Mesenteric fat pad (tissue), 1 donor: Measurements from ENCODE around the gene MAN2B1. TPM values are rescaled to one million over a fixed set of nuclear protein-coding genes. Genes with fewer than 3 reads are reported as not detected.

Experiments
- DNase-seq: peaks from one replicate; pipeline ENCODE4 v3.0.0-alpha.2; 2020; ENCODE audit warnings: low spot score
- total RNA-seq: library from RNA; stranded (reverse); fragmentation: NEBNext Ultra II Directional; extraction: Animal tissue kit (Norgen Biotek cat#: 25700); gene quantifications from one replicate; pipeline ENCODE4 v1.2.1, GENCODE V29; 2021
- donor health status: DM: yes; HTN: yes; CAD: no.

The MAN2B1 gene
- total RNA-seq, 1 donor from 2014 or later: 106 TPM

DNA sequence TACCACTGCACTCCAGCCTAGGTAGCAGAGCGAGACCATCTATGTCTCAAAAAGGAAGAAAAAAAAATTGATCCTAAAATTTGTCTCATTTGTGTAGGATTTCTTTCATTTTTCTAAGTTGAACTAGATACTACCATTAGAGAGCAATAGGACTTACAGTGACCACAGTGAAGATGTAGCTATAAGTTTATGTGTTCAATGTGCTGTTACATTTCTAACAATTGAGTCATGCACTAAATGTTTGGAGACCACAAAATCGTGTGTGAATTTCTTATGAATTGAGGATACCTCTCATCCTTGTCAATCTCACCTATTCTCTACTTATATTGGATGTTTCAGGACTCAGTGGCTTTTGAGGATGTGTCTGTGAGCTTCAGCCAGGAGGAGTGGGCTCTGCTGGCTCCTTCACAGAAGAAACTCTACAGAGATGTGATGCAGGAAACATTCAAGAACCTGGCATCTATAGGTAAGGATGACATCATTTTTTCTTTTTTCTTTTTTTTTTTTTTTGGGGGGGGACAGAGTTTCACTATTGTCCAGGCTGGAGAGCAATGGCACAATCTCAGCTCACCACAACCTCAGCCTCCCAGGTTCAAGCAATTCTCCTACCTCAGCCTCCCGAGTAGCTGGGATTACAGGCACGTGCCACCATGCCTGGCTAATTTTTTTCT is 43.0 kb downstream of the MAN2B1 start:
- peak; percentile 0 for DNase-seq

DNA sequence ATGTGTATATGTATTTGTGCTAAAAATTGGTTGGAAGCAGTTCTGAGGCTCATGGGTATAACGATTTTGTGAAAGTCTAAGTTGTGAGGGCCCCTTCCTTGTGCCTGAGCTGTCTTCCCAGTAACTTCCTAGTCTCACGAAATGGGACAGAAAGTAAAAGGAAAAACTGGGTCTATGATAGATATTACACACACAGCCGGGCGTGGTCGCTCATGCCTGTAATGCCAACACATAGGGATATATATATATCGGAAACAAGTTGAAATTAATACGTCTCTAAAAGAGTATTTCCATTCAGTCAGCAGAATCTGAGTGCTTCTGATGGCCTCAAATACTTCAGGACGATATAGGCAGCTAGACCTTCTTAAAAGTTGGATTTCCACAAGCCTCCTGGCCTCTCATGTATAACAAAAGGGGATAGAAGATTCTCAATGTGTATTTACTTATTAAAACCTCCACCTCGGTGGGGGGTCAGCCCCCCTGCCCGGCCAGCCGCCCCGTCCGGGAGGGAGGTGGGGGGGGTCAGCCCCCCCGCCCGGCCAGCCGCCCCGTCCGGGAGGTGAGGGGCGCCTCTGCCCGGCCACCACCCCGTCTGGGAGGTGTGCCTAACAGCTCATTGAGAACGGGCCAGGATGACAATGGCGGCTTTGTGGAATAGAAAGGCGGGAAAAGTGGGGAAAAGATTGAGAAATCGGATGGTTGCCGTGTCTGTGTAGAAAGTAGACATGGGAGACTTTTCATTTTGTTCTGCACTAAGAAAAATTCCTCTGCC is 45.1 kb downstream of the MAN2B1 start:
- peak; percentile 12 for DNase-seq

DNA sequence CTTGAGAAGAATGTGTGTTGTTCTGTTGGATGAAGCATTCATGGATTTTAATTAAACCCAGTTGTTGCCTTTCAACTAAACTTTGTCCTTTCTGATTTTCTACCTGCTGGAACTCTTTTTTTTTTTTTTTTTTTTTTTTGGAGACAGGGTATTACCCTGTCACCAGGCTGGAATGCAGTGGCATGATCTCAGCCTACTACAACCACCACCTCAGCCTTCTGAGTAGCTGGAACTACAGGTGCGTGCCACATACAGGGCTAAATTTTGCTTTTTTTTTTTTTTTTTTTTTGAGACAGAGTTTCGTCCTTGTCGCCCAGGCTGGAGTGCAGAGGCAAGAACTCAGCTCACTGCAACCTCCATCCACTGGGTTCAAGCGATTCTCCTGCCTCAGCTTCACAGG is 48.9 kb downstream of the MAN2B1 start:
- peak; percentile 3 for DNase-seq

GRCh38 chr19:12611361-12611699 is 55.2 kb downstream of the MAN2B1 start:
- peak; percentile 89 for DNase-seq

DNA sequence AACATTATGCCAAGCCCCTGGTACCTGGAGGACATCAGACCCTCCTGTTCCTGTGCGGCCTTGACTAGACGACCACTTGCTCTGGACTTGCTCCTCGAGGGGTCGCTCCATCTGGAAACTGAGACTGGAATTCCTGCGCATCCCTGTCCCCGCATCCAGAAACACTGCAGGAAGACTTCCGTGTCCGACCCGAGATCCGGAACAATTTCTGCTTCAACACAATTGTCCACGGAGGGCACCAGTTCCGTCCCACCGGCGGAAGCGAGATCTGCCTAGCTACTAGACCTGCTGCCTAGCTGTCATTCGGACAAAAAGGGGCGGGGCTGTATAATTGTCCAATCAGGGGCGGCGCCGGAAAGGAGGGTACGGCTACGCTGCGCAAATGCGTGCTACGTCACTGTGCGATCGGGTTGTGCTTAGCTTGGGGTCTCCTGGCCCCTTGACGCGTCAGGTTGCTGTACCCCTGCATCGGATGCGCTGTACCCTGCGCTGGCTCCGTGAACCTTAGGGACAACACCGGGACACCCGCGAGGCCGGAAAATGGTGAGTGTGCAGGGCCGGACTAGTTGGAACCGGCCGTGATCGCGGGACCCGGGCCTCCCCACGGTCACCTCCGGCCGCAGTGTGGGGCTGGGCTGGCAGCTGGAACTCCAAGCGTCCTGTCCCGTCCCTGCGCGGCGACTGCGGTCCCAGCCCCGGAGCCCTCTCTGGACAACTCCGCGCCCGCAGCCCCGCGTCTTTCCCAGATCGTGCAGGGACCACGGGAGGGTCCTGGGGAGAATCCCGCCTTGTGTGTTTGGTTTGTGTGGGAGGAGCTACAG is 55.8 kb downstream of the MAN2B1 start, which contains the start of the genes ZNF490 and ZNF791:
TSS of gene ZNF490 (minus strand) at position 274 of the 821 bp plus-strand sequence. CDS start at position 141, 133 bp downstream.
TSS of gene ZNF791 (plus strand) at position 381 of the 821 bp plus-strand sequence. CDS start at position 541, 160 bp downstream.
- DNase-seq: peak; percentile 98

DNA sequence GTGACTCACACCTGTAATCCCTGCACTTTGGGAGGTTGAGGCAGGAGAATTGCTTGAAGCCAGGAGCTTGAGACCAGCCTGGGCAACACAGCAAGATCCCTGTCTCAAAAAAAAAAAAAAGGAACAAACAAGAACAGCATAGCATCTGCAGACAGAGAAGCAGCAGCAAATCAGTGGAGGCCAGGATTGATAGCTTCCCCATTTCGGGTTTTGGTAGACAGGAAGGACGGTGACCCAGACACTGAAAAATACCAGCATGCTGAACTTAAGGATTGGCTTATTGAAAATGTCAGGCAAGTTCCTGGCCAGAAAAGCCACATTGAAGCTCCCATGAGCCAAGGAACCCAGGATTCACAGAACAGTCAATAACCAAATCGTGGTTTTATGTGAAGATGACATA is 58.9 kb downstream of the MAN2B1 start:
- peak; percentile 3 for DNase-seq

DNA sequence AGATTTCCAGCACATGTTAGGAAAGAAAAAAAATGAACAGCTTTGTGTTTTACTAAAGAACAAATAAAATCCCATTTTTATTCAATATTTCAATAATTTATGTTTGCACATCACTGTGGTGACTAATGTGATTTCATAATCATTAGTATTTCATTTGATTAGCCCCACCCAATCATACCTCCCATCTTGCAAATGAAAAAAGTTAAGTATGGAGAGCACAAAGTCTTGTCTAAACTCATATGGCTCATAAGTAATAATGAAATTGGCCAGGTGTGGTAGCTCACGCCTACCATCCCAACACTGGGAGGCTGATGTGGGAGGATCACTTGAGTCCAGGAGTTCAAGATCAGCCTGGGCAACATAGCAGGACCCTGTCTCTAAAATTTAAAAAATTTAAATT is 59.7 kb downstream of the MAN2B1 start:
- no peak for DNase-seq

DNA sequence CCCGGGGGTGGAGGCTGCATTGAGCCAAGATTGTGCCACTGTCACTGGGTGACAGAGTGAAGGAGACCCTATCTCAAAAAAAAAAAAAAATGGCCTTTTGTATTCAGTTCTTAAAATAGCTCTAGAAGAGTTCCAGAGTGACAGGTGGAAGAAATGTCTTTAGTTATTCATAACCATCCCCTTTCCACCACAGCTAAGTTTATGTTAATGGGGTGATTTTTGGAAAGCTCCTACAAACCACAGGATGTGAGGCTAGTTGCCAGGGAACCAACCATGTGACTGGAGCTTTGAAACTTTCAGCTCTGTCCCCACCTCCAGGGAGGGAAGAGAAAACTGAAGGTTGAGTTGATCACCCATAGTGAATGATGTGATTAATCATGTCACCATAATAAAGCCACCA is 62.8 kb downstream of the MAN2B1 start:
- DNase-seq: no peak

DNA sequence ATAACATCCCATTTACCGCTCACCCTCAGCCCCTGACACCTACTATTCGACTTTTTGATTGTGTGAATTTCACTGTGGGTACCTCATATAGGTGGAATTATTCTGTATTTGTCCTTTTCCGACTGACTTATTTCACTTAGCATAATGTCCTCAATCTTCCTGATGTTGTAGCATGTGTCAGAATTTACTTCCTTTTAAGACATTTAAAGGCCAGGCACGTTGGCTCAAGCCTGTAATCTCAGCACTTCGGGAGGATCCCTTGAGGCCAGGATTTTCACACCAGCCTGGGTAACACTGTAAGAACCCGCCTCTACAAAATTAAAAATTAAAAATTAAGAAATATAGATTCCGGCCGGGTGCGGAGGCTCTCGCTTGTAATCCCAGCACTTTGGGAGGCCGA is 68.9 kb downstream of the MAN2B1 start:
- no peak for DNase-seq

GRCh38 chr19:12596927-12597548 is 69.5 kb downstream of the MAN2B1 start:
- DNase-seq: no peak

Other genes with a start within 250 kb of the MAN2B1 start
- 2.0 TPM for gene ZNF443, start 225.7 kb downstream of the MAN2B1 start, total RNA-seq
- 2.3 TPM for gene ZNF709, start 181.9 kb downstream of the MAN2B1 start, total RNA-seq
- 7.9 TPM for gene ZNF564, start 115.3 kb downstream of the MAN2B1 start, total RNA-seq
- 4.6 TPM for gene ZNF490, start 55.9 kb downstream of the MAN2B1 start, total RNA-seq
- gene ZNF791, start 55.8 kb downstream of the MAN2B1 start, total RNA-seq: 24.1 TPM
- gene WDR83, start 65 bp upstream of the MAN2B1 start, total RNA-seq: 7.2 TPM
- gene DHPS, start 15.1 kb upstream of the MAN2B1 start, total RNA-seq: 46.3 TPM
- gene GNG14, start 21.3 kb upstream of the MAN2B1 start, total RNA-seq: not detected
- 4.4 TPM for gene FBXW9, start 29.9 kb upstream of the MAN2B1 start, total RNA-seq
- gene TNPO2, start 57.2 kb upstream of the MAN2B1 start, total RNA-seq: 79.4 TPM
- gene TRIR, start 67.9 kb upstream of the MAN2B1 start, total RNA-seq: 139 TPM
- gene GET3, start 70.8 kb upstream of the MAN2B1 start, total RNA-seq: 57.6 TPM
- not detected for gene BEST2, start 85.0 kb upstream of the MAN2B1 start, total RNA-seq
- 57.7 TPM for gene HOOK2, start 108.8 kb upstream of the MAN2B1 start, total RNA-seq
- gene JUNB, start 124.7 kb upstream of the MAN2B1 start, total RNA-seq: 800 TPM
- gene PRDX2, start 135.1 kb upstream of the MAN2B1 start, total RNA-seq: 238 TPM
- gene THSD8, start 135.3 kb upstream of the MAN2B1 start, total RNA-seq: 2.1 TPM
- gene RNASEH2A, start 139.8 kb upstream of the MAN2B1 start, total RNA-seq: 2.7 TPM
- not detected for gene RTBDN, start 167.8 kb upstream of the MAN2B1 start, total RNA-seq
- gene MAST1, start 171.8 kb upstream of the MAN2B1 start, total RNA-seq: 0.90 TPM
- 28.9 TPM for gene DNASE2, start 214.7 kb upstream of the MAN2B1 start, total RNA-seq
- gene KLF1, start 220.5 kb upstream of the MAN2B1 start, total RNA-seq: not detected
- gene GCDH, start 224.4 kb upstream of the MAN2B1 start, total RNA-seq: 23.3 TPM